ENCODE measurements around the gene USP6NL.
"Not testable (repeated sequence)": the region's sequence is repeated elsewhere in the genome, so short reads cannot be mapped to it uniquely, and the experiment has no call there.

The USP6NL gene

DNA sequence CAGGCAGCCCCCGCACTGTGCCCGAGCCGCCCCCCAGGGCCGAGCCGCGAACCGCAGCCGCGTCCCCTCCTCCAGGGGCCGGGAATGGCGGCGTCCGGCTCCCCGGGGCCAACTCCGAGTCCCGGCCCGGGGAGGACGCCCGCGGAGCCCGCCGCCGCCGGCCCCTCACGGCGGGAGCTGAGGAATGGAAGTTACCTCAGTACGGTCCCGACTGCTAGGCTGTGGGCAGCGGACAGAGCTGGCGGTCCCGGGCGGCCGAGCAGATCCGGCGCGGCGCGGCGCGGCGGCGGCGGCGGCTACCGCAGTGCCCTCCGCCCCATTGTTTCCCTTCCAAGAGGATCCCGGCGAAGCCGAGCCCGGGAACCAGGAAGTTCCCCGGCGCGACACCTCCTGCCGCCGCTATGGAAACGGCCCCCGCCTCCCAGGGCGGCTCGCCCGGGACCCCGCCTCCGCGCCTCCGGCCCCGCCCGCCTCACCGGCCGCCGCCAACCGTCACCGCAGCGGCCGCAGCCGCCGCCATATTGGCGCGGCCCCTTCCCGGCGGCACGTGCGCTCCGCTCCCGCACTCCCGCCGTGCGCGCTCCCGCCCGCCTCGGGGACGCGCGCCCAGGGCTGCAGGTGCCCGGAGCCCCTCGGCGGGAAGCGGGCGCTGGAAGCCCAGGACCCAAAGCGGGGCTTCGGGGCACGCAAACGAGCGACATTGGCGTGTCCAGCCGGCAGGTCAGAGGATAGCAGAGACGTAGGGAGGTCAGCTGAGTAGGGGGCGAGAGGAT is at the start of gene USP6NL:
Gene USP6NL (minus strand): TSS at position 403 of the 773 bp plus-strand sequence. CDS start 14,016 bp downstream, outside the sequence.
- DNase-seq = peak; percentile 93 to 97 (median 95)

DNA sequence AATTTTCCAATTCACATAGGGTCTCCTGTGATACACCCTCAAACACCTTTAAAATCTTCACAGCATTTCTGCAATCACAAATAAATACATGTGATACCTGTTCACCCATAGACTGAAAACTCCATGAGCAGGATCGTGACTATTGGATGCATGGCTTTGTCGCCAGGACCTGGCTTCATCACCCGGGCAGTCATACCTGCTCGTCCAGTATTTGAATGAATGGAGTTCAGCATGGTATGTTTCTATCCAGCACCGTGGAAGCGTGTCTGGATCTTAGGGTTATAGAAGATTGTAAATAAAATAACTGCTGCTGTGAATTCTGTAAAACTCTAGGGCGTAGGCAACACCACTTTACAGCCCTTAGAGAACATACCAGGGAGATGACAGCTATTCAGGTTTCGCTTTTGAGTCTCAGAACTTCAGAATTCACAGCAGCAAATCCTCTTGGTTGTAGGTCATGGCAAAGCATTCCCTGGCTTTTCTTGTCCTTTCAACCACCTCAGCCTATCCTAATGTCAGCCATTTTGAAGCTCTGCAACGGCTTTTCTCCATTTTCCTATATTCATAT is 47.4 kb upstream of the USP6NL start:
- DNase-seq = no peak

DNA sequence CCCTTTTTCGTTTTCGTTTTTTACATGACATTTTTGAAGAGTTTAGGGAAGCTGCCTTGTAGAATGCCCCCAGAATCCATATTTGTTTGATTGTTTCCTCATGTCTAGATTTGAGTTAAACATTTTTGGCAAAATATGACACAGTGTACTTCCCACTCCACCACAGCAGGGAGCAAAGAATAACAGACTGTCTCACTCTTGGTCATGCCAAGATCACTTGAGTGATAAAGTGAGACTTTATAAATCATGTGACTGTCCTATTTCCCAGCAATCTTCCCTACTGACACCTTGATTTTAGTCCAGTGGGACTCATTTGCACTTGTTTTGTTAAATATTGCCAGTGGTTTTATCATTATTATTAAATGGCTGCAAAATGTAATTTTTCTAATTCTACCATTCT is 44.4 kb upstream of the USP6NL start:
- peak; percentile 25 to 43 (median 40) for DNase-seq

DNA sequence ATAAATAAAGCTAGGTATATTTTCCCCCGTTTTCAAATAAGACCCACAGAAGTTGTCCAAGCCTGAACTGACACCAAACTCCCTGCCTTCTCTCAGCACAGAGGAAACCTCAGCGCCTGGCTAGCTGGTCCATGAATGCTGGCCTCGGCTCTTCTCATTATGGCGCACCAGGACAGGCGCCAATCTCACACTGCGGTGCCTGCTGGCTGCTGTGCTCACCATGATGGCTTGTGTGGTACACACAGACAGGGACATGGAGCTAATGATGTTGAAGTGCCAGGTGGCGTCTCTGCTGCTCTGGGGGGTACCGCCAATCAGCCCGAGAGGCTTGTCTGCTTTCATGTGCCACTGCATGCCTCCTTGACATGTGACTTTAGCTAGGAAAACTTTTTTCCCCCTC is 43.2 kb upstream of the USP6NL start:
- no peak for DNase-seq

DNA sequence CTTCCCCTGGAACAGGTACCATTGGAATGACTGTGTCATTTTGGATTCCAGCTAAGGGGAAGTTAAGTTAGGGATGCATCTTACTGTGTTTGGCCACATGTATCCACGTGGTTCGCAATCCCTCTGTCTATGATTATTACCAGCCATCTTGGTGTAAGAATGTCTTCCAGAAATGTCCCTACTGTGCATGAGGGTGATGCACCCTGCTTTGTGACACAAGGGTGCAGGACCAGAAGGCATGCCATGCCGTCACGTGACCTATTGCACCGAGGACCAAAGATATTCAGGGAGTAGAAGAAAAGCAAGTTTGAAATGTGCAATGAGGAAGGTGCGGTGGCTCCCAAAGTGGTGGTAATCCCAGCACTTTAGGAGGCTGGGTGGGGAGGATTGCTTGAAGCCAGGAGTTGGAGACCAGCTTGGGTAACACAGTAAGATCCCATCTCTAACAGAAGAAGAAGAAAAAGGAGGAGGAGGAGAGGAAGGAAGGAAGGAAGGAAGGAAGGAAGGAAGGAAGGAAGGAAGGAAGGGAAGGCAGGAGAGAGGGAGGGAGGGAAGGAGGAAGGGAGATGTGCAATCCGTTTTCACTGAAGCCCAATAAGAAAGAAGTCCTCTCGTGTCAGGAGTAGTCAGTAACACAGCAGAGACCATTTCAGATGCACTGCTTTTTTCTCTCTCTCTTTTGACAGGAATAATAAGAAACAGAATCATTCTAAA is 42.5 kb upstream of the USP6NL start:
- DNase-seq = no peak

DNA sequence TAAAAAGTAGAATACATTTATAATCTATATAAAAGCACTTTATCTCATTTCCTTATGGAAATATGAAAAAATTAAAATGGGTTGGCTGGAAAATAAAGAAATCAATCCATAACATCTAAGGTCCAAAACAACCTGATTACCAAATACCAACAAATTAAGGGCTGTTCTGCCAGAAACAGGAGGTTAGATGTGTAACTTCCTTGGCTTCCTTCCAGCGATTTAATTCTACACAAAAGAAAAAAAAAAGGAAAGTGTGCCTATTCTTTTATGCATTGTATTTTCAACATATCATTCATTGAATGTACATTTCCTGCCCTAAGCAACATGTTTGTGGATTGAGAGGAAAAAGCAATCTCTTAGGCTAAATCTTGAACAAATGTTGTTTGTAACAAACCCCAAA is 36.2 kb upstream of the USP6NL start:
- DNase-seq = peak in 1 of 3 donors; percentile 14

DNA sequence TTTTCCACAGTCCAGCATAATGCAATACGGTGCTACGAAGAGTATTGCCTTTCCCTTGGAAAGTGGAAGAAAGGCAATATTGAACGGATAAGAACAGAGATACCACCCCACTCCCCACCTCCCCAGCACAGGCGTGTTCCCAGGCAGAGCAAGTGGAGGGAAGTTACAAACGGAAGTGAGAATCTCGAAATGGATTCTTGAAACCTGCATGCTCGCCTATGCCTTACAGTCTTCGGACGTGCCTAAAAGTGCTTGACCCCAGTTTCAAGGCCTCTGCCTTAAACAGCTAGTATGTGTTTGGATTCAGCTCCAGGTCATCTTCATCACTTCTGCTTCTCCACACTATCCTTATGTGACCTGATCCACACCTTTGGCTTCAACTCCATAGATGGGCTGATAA is 35.0 kb upstream of the USP6NL start:
- no peak for DNase-seq

DNA sequence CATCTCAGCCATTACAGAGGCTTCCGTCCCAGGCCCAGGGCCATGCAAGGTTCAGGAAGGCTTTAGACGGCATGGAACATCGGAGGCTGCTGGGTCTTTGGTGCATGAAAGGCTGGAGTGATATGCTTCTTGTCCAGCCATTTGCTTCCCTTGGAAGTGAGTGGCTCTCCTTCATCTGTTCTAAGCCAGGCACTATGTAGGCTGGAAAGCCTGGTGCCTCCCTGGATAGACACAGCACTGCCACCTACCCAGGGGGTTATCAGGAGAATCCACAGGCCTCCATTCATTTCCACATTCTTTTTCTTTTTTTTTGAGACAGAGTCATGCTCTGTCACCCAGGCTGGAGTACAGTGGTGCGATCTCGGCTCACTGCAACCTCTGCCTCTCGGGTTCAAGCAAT is 31.6 kb upstream of the USP6NL start:
- no peak for DNase-seq

DNA sequence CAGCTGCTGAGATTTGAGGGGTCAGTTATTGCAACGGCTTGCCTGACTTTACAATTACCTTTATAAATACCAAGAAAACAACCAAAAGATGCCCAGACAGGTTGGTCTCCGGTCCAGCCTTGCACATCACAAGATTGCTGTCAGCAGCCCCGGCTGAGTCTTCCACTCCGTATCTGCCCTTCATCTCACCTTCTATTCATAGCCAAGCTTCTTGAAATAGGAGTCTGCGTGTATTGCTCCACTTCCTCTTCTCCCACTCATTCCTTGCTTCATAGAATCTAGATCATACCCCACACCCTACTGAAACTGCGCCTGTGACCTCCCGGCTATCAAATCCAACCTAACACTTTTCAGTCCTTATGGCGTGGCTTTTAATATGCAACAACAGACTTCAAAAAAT is 31.1 kb upstream of the USP6NL start:
- DNase-seq = peak; percentile 75 to 86 (median 82)

DNA sequence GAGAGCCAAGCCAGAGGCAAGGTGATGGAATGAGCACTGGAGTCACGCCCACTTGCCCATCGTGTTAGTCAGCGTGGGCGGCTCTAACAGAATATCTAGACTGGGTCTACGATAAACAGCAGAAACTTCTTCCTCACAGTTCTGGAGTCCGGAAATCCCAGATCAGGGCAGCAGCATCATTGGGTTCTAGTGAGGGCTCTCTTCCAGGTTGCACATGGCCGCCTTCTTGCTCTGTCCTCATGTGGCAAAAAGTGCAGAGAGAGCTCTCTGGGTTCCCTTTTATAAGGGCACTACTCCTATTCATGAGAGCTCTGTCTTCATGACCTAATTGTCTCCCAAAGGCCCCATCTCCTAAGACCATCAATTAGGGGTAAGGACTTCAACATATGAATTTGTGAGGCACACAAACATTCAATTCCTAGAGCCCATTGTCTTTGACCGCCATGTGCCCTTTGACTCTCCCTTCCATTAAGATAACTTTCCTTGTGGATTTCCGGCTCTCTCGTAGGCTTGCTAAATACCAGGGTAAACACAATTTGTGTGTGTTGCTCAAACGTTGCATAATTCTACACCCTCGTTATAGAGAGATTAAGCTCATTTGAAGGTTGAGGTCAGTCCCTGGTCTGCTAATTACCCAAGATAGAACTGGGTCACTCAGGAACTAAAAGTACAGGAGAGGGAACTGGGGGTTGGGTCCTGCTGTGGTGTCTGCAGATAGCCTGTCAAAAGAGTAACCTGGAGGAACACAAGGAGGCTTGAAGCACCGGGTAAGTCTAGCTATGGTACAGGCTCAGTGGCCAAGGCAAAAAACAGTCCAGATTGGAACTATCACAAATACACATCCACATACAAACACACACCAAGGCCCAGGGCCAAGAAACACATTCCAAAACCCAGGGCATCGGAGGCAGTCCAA is 28.7 kb upstream of the USP6NL start:
- DNase-seq = peak; percentile 30 to 59 (median 54)

DNA sequence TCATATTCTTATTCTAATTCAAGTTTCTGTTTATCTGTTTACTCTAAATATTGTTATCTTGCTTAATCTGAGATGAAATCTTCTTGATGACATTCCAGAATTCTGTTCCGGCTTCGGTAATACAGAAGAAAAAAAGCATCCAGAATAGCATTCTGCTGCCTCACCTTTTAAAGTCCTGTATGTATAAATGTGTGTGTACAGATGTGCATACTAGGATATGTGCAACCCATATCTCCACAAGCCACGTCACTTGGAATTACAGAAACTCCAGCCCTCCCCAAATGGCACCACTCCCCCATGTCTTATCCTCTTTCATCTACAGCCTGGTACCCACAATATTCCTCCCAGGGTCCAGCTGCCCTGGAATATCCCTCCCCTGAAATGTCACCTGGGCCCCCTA is 27.9 kb upstream of the USP6NL start:
- no peak for DNase-seq

DNA sequence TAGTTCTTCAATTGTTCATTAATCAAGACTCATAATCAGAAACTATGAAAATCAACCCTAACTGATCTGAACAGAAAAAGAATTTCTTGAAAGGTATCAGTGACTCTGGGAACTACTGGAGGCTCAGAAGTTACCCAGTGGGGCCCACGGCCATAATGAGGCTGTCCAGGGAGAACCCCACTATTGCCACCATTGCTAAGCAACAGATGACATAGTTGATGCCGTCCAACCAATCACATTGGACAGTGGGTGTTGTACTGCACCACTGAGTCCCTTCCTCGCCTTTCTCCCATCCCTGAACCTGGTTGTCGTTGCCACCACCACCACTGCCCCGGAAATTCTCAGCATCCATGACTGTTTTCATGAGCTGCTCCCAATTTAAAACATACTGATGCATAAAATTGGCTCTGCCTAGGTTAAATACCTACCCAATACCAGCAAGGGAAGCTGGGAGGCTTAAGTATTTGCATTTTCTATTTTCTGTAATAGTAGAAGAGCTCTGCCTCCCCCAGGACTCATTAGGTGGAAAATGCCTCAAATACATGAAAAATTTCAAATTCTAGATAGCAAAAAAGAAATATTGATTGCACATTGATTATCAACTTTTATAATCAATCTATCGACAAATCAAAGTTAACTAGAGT is 26.7 kb upstream of the USP6NL start:
- DNase-seq = no peak

DNA sequence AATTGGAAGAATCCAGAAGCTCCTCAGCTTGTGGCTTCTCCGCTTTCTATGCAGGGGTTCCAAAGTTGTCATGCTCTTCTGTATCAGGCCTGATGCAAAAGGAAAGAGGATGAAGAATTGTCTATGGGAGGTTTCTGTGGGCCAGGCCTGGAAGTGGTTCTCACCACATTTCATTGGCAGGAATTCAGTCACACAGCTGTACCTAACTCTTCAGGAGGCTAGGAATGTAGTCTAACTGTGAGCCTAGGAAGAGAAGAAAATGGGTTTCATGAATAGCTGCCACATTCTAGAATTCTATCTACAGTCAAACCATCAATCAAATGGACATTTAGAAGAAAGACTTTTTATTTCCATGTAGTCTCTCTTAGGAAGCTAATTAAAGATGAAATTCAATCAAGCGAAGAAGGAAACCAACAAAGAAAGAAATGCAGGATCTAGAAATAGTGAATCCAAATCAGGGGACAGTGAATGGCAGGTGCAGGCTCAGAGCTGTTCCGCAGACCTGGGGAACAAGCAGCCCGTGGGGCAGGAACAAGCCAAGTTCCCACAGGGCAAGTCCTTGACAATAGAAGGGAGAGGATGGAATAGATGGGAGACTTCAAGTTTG is 25.4 kb upstream of the USP6NL start:
- DNase-seq = no peak

DNA sequence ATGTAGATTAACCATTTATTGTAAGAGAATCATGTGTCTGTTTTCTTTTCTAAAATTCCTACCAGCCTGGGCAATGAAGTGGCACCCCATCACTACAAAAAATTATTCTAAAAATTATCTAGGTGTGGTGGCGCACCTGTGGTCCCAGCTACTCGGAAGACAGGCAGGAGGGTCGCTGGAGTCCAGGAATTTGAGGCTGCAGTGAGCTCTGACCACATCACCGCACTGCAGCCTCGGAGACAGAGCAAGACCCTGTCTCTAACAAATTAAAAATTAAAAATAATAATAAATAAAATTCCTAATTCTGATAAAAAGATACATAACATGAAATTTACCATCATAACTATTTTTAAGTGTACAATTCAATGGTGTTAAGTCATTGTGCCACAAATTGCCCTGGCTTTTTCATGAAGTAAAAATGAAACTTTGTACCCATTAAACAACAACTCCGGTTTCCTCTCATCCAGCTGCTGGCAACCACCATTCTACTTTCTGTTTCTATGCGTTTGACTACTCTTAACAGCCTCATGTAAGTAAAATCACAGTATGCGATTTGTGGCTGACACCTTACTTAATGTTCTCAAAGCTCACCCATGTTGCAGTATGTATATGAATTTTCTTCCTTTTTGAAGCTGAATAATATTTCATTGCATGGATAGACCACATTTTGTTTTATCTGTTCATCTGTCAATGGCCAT is 20.6 kb upstream of the USP6NL start:
- DNase-seq = peak; percentile 51 to 68 (median 59)

DNA sequence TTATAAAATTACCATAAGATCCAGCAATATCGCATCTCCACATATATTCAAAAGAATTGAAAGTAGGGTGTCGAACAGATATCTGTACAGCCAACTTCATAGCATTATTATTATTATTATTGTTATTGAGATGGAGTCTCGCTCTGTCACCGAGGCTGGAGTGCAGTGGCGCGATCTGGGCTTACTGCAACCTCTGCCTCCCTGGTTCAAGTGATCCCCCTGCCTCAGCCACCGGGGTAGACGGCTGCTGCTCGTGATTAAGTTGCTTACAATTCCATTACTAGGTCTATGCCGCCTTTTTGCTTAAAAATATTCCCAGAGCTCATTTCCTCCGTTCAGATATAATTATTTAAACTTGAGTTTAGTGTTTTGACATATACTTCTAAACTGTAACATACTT is 19.8 kb upstream of the USP6NL start:
- DNase-seq = no peak

DNA sequence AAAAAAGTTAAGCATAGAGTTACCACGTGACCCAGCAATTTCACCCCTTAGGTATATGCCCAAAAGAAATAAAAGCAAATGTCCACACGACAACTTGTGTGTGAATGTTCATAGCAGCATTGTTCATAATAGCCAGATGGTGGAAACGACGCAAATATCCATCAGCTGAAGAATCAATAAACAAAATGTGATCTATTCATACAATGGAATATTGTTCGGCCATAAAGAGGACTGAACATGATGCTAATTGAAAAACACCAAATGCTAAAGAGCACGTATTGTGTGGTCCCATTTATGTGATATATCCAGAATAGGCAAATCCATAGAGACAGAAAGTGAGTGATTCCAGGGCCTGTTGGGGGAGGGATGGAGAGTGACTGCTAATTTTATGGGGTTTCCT is 18.3 kb upstream of the USP6NL start:
- DNase-seq = no peak

DNA sequence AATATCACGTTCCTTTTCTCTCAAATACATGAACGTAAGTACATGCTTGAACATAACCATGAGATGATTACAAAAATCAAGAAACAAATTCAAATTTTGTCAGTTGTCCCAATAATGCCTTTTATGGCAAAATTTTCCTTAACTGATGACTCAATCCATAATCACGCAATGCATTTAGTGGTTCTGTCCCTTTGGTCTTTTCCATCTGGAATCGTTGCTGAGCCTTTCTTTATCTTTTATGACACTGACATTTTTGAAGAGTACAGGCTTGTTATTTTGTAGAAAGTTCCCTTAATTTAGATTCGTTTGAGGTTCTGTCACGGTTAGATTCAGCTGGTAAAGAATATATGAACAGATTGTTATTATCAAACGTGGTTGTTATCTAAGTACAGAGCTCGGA is 16.5 kb upstream of the USP6NL start:
- DNase-seq = not testable (repeated sequence)

DNA sequence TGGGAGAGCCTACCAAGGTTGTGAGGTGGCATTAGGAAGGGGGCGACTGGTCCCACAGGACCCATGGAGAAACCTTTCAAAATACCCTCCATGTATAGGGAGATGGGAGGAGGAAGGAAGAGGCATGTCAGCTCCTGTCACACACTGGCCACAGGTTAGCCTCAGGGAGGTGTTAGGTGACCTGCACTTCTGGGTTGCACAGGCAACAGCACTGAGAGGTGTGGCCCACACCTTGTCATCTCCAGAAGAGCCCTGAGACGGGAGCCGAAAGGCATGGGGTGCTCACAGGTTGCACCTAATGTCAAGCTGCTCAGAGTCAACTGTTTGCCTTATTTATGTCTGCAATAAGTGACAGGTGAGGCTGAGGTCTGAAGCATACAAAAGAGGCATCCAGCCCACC is 14.6 kb upstream of the USP6NL start:
- DNase-seq = no peak

DNA sequence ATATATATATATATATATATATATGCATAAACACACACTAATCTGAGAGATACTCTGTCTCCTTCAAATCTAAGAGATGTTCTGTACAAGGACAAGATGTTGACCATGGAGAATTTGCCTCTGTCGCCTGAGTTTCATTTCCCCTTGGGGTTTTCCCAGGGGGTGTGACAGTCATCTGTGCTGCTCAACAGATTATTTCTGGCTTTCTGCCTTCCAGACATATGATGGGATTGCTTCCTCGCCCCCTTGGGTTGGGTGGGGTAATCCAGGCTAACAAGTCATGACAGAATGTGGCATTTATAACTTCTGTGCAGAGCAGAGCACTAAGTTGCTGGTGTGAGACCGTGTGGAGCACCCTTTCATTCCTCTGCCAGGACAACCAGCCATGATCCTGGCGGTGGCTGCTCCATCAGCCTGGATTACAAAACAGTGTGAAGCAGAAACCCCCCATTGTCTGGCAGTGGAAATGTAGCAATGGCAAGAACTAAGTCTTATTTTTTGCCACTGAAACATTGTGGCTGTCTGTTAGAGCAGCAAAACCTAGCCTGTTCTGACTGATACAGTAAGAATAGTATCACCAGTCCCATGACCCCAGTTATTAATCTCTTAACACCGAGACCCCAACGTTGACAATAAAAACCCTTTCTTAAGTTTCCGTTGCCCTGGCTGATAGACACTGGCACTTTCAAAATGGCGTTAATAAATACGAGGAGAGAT is 13.7 kb upstream of the USP6NL start:
- DNase-seq = peak; percentile 93 to 97 (median 95)

DNA sequence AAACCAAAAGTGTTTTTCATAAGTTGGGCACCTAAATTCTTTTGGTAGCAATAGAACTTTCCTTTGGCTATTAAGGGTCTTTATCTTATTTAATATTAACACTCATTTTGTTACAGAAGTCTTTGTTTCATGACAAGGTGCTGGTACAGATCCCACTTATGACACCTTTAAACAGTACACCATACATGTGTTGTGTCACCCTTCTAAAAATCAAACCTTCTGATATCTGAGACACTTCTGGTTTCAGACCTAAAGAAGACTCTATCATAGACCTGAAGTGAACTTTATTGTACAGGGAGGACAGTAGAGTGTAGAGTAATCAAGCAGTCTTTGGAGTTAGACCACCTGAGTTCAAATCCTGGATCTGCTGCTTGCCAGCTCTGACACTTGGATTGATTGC is 5.8 kb upstream of the USP6NL start:
- DNase-seq = no peak

DNA sequence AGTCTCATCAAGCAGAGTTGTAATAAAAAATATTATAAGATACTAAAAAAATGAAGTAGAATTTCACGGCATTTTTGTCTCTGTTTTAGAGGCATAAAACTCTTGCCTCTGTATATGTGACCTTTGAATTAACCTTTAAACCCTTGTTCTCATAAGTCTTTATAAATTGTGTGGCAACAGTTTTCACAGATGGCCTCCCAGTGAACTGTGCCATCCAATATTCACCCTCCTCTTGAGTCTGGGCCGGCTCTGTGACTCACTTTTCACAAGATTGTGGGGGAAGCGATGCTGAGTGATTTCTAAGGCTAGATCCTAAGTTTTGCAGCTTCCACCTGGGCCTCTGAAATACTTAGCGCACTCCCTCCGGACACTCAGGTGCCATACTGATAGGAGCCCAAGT is 4.6 kb upstream of the USP6NL start:
- peak; percentile 38 to 47 (median 44) for DNase-seq
